Kidney (tissue), 14 donors: ENCODE data around the gene USP6. TPM values are rescaled to one million over a fixed set of nuclear protein-coding genes. Genes with fewer than 3 reads are reported as not detected.
A peak's percentile ranks its signal among the peaks of the same experiment; 100 is the strongest.

Experiments
- DNase-seq, 5 donors: peaks; one replicate each; pipeline ENCODE4 v3.0.0-alpha.2; 2013 to 2020
- FAIRE-seq: peaks from 2 replicates; lab custom pipeline; 2012; peaks lifted over from hg19 to GRCh38; lab: Jason Lieb, UNC
- H3K27ac ChIP-seq, 2 donors: one replicate each; pipeline ENCODE4 v1.7.0; 2013; ENCODE audit warnings: low read depth in 2 of 2, low read length in 2 of 2, inconsistent platforms in 1 of 2
- H3K27me3 ChIP-seq: one replicate; pipeline ENCODE4 v1.7.1; 2013; ENCODE audit warnings: low read length, inconsistent platforms; ENCODE audit not compliant: control insufficient read depth, insufficient read depth
- H3K36me3 ChIP-seq, 3 donors: one replicate each; pipeline versions ENCODE4 v1.7.0 to v1.7.1; 2013; ENCODE audit warnings: low read length in 3 of 3, control low read depth in 1 of 3, inconsistent platforms in 1 of 3; ENCODE audit not compliant: insufficient read depth in 3 of 3, control insufficient read depth in 2 of 3
- H3K4me1 ChIP-seq, 3 donors: one replicate each; pipeline versions ENCODE4 v1.7.0 to v1.7.1; 2013; ENCODE audit warnings: low read length in 3 of 3, inconsistent platforms in 1 of 3, low read depth in 1 of 3; ENCODE audit not compliant: control insufficient read depth in 2 of 3, insufficient read depth in 2 of 3
- H3K4me3 ChIP-seq, 3 donors: one replicate each; pipeline versions ENCODE4 v1.7.0 to v1.8.1; 2013; ENCODE audit warnings: low read length in 3 of 3, control low read depth in 1 of 3, inconsistent platforms in 1 of 3
- H3K9ac ChIP-seq, 3 donors: one replicate each; pipeline versions ENCODE4 v1.7.0 to v1.7.1; 2013; ENCODE audit warnings: low read length in 3 of 3, control low read depth in 1 of 3, inconsistent platforms in 1 of 3
- H3K9me3 ChIP-seq, 3 donors: one replicate each; pipeline versions ENCODE4 v1.7.0 to v1.7.1; 2013; ENCODE audit warnings: low read length in 3 of 3, control low read depth in 1 of 3, inconsistent platforms in 1 of 3; ENCODE audit not compliant: control insufficient read depth in 2 of 3, insufficient read depth in 1 of 3
- intact Hi-C: fragments of 100-400 bp; cut with DNase I; formaldehyde crosslinking; loops from one replicate; pipeline ENCODE4 v1.11.1; 2022
- polyA plus RNA-seq: library from polyadenylated mRNA; stranded (reverse); fragments of 350-450 nt; fragmentation: Illumina TruSeq; extraction: RNeasy Lipid Tissue Mini Kit (QIAGEN cat#74804); gene quantifications from one replicate; pipeline ENCODE4 v1.2.3, GENCODE V29; 2014; ENCODE audit warnings: low read depth, low replicate concordance; ENCODE audit not compliant: insufficient read depth
- total RNA-seq: library from RNA; stranded (reverse); fragmentation: NEBNext Ultra II Directional; extraction: Animal tissue kit (Norgen Biotek cat#: 25700); gene quantifications from one replicate; pipeline ENCODE4 v1.2.1, GENCODE V29; 2021
- TF ChIP-seq, protein P1 (sequence below): IDR thresholded peaks from 3 replicates; pipeline ENCODE4 v1.5.1; 2012; ENCODE audit warnings: mild to moderate bottlenecking, moderate library complexity, borderline replicate concordance; ENCODE audit not compliant: insufficient read depth; ENCODE audit errors: extremely low read depth
- donor health status: control.
- donor health status: control.
- donor health status: control.
- donor health status: control.
- donor health status: control.
- donor health status: DM: yes; HTN: yes; CAD: no.
- donor health status: Normal renal cell carcinoma (clear cell type).

USP6 gene
- total and polyA plus RNA-seq, 2 donors from 2014 or later = 0.06 to 0.19 TPM

DNA sequence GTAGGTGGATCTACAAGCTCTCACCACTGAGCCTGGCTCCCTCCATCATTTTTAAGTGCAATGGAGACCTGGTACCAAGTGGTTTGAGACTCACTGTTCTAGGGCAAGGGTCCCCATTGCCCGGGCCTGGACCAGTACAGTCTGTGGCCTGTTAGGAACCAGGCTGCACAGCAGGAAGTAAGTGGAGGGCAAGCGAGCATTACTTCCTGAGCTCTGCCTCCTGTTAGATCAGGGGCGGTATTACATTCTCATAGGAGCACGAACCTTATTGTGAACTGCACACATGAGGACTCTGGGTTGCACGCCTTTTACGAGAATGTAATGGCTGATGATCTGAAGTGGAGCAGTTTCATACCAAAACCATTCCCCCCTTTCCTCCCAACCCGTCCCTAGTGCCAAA, 82.6 kb downstream of the USP6 start:
- Histone ChIP-seq H3K4me3 (no peak overlapping the region), H3K4me1 (peaks cover 0 to 5% (median 0%) of the 10 kb centered on the region in 3 donors), H3K27me3 (no peaks in the 10 kb centered on the region), H3K9me3 (no peaks in the 10 kb centered on the region), H3K9ac (no peak overlapping the region), H3K27ac (no peak overlapping the region), H3K36me3 (peaks cover 0 to 4% (median 0%) of the 10 kb centered on the region in 3 donors)
- TF ChIP-seq, protein P1, sequence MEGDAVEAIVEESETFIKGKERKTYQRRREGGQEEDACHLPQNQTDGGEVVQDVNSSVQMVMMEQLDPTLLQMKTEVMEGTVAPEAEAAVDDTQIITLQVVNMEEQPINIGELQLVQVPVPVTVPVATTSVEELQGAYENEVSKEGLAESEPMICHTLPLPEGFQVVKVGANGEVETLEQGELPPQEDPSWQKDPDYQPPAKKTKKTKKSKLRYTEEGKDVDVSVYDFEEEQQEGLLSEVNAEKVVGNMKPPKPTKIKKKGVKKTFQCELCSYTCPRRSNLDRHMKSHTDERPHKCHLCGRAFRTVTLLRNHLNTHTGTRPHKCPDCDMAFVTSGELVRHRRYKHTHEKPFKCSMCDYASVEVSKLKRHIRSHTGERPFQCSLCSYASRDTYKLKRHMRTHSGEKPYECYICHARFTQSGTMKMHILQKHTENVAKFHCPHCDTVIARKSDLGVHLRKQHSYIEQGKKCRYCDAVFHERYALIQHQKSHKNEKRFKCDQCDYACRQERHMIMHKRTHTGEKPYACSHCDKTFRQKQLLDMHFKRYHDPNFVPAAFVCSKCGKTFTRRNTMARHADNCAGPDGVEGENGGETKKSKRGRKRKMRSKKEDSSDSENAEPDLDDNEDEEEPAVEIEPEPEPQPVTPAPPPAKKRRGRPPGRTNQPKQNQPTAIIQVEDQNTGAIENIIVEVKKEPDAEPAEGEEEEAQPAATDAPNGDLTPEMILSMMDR = no peak
- intact Hi-C loops = no loop called here
- FAIRE-seq (no peak), DNase-seq (no peak)

DNA sequence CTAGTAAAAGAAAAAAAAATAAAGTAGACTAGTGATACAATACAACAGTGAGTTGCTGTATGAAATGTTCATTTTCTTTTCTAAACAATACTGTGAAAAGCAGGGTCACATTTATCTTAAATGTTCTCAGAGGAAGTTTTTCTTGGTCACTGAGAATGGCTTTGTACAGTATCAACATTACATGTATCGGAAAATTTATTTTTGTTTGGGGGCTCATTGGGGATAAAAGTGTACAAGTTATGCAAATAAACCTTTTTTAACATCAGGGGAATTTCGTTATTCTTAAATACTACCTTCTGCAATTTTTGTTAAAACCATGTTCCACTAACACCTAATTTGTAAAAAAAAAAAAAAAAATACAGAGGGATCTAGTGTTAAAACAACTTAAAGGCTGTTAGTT, 84.5 kb downstream of the USP6 start:
- Histone ChIP-seq H3K4me1 (peaks cover 0 to 5% (median 0%) of the 10 kb centered on the region in 3 donors), H3K4me3 (no peak overlapping the region), H3K27me3 (no peaks in the 10 kb centered on the region), H3K9ac (no peak overlapping the region), H3K27ac (no peak overlapping the region), H3K9me3 (no peaks in the 10 kb centered on the region), H3K36me3 (peaks cover 0 to 4% (median 0%) of the 10 kb centered on the region in 3 donors)
- intact Hi-C loops = no loop called here
- DNase-seq (no peak), FAIRE-seq (no peak)
- TF ChIP-seq, protein P1 = no peak

DNA sequence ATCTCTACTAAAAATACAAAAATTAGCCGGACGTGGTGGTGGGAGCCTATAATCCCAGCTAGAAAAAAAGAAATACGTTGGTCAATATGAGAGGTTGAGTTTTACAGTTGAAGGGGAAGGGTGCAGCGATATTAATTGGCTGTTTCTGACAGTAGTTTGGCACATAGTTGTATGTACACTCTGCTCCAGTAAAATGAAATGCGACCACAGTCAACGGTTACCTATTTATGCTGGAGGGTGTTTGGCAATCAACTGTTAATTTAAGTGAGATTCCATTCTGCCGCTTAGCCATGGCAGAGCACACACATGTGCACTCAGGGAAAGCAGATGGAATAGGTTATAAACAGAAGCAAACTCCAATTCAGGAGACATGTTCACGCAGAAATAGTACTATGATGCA, 85.2 kb downstream of the USP6 start:
- H3K4me1 ChIP-seq = peaks cover 0 to 5% (median 0%) of the 10 kb centered on the region in 3 donors
- DNase-seq (peak in 3 of 5 donors; percentile 19 to 63 (median 53)), FAIRE-seq (no peak)
- intact Hi-C loops = no loop called here
- no peak overlapping the region for H3K27ac ChIP-seq
- no peaks in the 10 kb centered on the region for H3K9me3 ChIP-seq
- no peaks in the 10 kb centered on the region for H3K27me3 ChIP-seq
- H3K4me3 ChIP-seq = no peak overlapping the region
- TF ChIP-seq, protein P1 = no peak
- H3K9ac ChIP-seq = no peak overlapping the region
- peaks cover 0 to 4% (median 0%) of the 10 kb centered on the region in 3 donors for H3K36me3 ChIP-seq
